Skeletal muscle cell (primary cell): ENCODE measurements around the gene HAPLN1.
"Not testable (repeated sequence)": the region's sequence is repeated elsewhere in the genome, so short reads cannot be mapped to it uniquely, and the experiment has no call there.

ENCODE experiments used
- DNase-seq: peaks from one replicate; pipeline ENCODE4 v3.0.0-alpha.2; 2010; ENCODE audit warnings: low read depth
- H3K4me3 ChIP-seq: 2 replicates; pipeline ENCODE4 v1.5.1; 2011; ENCODE audit warnings: low read depth, mild to moderate bottlenecking, control low read depth, low read length, moderate library complexity

HAPLN1 gene

GRCh38 chr5:83720836-83721537, at the start of gene HAPLN1:
HAPLN1 (minus strand) TSS chr5:83720855; CDS start chr5:83673523, 47,332 bp downstream.
- DNase-seq, result no peak
- H3K4me3 ChIP-seq, result peak within 1 kb of the TSS; percentile 57

- no peak for DNase-seq
- H3K4me3 ChIP-seq, result no peak overlapping the region
Observed at GRCh38 chr5:83767409-83767992, 46.8 kb upstream of the HAPLN1 start.

- no peak overlapping the region for H3K4me3 ChIP-seq
- DNase-seq, result no peak
Observed at GRCh38 chr5:83764101-83764500, 43.4 kb upstream of the HAPLN1 start.

- no peak overlapping the region for H3K4me3 ChIP-seq
- DNase-seq, result no peak
Observed at GRCh38 chr5:83760579-83760978, 39.9 kb upstream of the HAPLN1 start.

DNA sequence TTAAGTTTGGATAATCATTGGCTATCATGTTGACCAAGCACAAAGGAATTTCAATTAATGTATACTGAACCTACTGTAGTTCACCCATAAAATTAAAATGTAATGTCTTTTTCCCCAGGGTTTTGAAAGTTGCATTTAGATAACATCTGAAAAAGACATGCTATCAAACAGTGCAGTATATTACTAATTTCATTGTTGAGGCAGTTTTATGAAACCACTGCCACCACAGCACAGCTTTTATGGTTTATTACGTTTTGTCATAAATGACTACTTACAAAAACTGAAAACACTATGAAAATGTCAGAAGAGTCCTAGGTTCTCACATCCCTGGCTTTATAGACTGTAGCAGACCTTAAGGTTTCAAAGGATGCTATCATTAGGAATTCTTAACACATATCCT, 32.0 kb upstream of the HAPLN1 start:
- DNase-seq, result no peak
- H3K4me3 ChIP-seq, result no peak overlapping the region

GRCh38 chr5:83751201-83751600, 30.5 kb upstream of the HAPLN1 start:
- no peak overlapping the region for H3K4me3 ChIP-seq
- no peak for DNase-seq

DNA sequence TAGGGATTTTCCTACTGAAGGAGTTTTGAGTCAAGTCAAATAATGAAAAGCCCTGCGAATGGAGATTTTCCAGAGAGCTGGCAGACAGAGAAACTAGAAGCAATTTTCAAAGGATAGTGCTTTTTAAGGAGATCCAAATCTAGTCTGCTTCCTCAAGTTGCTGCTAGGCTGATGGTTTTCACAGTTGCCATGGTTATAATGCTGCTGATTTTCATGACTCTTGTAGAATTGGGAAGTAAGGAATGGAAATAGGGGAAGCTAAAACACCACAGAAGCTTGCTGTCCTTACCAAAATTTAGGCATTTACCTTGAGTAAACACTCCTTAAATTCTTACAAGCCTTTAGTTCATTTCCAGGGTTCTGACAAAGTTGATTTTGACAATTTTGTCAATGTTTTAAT, 30.1 kb upstream of the HAPLN1 start:
- DNase-seq, result no peak
- H3K4me3 ChIP-seq, result no peak overlapping the region

DNA sequence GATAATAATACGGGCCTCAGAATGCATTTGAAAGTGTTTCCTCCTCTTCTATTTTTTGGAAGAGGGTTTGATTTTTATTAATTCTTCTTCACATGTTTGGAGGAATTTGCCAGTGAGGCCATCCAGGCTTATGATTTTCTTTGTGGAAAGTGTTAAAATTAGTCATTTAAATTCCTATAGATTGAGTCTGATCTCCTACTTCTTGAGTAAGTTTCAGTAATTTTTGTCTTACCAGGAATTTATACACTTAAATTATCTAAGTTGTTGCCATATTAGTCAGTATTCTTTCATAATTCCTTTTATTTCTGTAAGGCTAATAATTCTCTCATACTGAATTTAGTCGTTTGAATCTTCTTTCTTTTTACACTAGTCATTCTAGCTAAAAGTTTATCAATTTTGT, 25.2 kb upstream of the HAPLN1 start:
- DNase-seq, result no peak
- no peak overlapping the region for H3K4me3 ChIP-seq

DNA sequence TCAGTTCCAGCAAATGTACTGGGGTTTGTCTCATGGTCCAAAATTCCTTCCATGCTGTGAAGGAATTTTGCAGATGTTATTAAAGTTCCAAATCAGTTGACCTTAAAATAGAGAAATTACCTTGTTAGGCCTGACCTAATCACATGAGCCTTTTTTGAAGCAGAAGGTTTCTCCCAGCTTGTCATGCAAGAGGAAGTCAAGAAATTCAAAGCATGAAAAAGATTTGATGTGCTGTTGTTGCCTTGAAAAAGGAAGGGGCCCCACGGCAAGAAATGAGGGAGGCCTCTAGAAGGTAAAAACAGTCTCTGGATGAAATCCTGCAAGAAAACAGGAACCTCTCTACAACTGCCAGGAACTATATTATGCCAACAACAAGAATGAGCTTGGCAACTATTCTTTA, 24.2 kb upstream of the HAPLN1 start:
- H3K4me3 ChIP-seq, result no peak overlapping the region
- DNase-seq, result no peak

DNA sequence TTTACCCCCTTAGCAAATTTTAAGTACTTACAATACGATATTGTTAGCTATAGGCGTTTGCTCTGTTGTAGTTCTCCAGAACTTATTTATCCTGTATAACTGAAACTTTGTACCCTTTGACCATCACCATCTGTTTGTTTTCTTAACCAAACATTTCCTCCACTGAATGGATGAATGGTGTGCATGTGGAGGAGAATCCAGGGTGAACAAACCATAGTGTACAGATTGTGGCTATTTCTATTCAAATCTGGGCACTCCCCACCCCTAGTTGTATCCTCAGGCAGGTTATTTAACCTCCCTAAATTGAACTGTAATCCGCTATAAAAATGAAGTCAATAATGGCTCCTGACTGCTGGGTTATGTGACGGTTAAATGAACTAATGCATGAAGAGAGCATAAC, 21.4 kb upstream of the HAPLN1 start:
- no peak overlapping the region for H3K4me3 ChIP-seq
- DNase-seq, result no peak

DNA sequence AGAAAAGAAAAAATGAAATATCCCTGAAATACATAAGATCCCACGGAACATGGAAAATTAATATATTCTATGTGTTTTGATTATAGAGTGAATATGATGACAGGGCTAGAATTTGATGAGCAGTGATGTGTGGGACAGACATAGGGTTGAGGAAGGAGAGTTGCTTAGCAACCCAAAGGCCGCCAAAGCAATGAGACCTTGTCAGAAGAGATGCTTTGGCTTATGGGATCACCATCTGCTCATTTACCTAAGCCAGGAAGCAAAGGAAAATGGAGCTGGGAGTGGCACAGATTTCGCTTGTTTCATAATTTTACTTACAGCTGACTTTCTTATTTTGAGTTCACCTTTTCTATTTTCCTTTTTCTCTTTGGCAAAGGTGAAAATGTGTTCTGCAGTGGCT, 20.9 kb upstream of the HAPLN1 start:
- DNase-seq, result no peak
- H3K4me3 ChIP-seq, result no peak overlapping the region

DNA sequence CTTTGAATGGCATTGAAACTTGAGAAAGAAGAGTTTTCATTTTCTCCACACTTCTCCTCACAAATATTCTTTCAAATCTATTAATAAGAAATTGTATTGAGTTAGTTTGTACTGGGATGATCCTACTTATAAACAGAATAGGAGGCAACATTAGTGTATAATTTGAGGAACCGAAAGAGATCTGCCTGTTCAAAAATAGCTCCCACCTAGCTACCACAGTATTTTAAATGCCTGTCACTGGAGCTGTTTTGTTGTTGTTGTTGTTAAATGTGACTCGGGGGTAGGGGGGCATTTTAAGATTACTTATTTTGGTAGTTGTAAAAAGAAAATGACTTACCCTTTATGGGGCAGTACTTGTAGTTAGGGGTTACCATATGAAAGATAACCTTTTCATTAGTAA, 20.1 kb upstream of the HAPLN1 start:
- no peak for DNase-seq
- H3K4me3 ChIP-seq, result no peak overlapping the region

DNA sequence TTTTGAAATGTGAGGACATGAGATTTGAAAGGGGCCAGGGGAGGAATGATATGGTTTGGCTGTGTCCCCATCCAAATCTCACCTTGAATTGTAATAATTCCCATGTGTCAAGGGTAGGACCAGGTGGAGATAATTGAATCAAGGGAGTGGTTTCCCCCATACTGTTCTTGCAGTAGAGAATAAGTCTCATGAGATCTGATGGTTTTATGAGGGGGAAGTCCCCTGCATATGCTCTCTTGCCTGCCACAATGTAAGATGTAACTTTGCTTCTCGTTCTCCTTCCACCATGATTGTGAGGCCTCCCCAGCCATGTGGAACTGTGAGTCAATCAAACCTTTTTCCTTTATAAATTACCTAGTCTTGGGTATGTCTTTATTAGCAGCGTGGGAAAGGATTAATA, 15.5 kb upstream of the HAPLN1 start:
- H3K4me3 ChIP-seq, DNase-seq: not testable (repeated sequence)

DNA sequence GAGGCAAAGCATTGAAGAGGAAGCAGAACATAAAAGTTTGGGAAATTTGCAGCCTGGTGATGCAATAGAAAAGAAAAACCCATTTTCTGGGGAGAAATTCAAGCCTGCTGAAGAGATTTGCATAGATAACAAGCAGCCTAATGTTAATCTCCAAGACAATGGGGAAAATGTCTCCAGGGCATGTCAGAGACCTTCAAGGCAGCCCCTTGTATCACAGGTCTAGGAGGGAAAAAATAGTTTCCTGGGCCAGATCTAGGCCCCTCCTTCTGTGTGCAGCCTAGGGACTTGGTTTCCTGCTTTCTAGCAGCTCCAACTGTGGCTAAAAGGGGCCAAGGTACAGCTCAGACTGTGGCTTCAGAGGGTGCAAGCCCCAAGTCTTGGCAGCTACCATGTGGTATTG, 14.4 kb upstream of the HAPLN1 start:
- H3K4me3 ChIP-seq, DNase-seq: not testable (repeated sequence)

DNA sequence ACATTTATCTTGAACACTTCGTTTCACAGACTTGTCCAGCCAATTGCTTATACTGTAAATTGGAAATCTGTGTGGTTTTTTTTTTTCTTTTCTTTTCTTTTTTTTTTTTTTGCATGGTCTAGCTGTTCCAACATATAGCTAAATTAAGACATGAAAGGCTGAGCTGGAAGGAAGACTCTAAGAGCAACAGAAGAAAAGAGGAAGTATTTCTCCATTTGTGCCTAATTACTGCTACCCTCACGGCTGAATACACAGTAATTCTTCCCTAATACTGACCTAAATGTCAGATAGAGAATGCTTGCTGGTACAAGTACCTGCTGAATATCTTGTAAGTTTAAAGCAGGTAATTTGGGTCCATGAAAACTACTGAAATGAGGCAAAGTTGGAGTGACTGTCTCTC, 11.0 kb upstream of the HAPLN1 start:
- no peak for DNase-seq
- H3K4me3 ChIP-seq, result no peak overlapping the region

DNA sequence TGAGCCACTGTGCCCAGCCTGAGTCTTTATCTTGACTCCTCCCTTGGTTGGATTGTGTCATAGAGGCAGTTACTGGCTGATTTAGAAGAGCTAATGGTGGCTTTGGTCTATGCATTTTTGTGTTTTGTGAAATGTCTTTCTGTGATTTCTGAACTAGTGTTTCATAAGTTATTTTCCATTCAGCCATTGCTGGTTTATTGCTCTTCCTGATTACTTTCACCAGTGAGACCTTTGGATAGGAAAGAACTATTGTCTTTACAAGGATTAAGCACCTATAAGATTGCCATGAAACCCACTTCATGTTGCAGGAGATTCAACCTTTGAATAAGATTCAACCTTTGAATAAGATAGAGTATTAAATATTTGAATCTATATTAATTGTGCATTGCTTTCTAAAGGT, 8.7 kb upstream of the HAPLN1 start:
- no peak for DNase-seq
- no peak overlapping the region for H3K4me3 ChIP-seq

DNA sequence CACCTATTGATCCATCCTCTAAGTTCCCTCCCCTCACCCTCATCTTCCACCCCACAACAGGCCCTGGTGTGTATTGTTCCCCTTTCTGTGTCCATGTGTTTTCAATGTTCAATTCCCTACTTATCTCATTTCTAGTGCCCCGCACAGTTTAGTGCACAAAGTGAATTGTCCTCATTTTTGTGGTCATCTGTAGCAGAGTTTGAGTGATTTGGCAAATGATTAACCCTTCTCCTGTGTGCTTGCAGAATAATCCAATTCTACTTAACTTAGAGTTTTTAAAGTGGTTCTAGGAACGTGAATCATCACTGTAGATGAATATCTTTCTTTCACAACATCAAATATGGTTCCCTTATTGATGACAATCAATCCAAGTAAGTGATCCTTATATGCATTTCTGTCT, 6.3 kb upstream of the HAPLN1 start:
- DNase-seq, result no peak

DNA sequence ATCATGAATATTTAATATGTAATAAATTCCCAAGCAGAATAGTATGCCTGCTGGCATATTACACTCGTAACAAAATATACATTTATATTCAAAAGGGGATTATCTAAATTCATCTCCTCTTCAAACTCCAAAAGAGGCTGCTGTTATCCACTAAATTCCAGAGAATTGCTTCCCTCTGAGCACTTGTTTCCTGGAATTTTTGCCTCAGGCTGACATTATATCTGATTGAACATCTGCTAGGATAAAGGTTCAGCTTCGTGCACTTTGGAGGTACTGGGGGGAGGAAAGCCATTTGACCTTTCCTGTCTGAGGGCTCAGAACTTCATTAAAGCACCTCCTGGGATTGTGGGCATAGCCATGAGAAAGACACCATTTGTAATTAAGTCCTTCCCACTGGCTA, 4.3 kb upstream of the HAPLN1 start:
- DNase-seq, result no peak
- no peak overlapping the region for H3K4me3 ChIP-seq

More for the DNA sequence above, 6.3 kb upstream of the HAPLN1 start:
- no peak overlapping the region for H3K4me3 ChIP-seq

- no peak for DNase-seq
- no peak overlapping the region for H3K4me3 ChIP-seq
Observed at GRCh38 chr5:83724001-83724400, 3.3 kb upstream of the HAPLN1 start.

DNA sequence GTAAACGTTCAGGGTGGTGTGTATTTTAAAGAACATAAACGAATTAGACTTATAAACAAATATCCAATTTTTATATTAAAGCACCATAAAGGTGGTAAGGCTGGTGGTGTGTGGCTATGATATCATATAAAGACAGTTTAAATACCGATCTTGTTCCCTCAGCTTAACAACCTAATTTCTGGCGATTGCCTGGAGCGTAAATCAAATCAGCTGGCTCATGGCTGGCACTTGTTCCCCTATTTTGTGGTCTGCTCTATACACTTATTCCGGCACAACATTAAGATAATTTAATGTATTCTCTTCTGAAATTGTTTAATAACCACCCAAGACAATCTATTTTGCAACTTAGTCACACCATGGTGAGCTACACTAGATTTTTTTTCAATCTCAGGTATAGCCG, 2.4 kb upstream of the HAPLN1 start:
- DNase-seq, result no peak
- no peak overlapping the region for H3K4me3 ChIP-seq
